HEK293T (cell line): Measurements from ENCODE around the gene FBXL19.

Experiments
- CTCF ChIA-PET: fragments of 350-600 bp; formaldehyde crosslinking; extraction: SDS; loops from one replicate; lab custom pipeline; 2021; ENCODE audit warnings: antibody characterized with exemption, inconsistent platforms; lab: Yijun Ruan, JAX
- POLR2A ChIA-PET: fragments of 350-600 bp; formaldehyde crosslinking; extraction: SDS; loops from one replicate; lab custom pipeline; 2020; ENCODE audit warnings: antibody characterized with exemption, inconsistent platforms; lab: Yijun Ruan, JAX
- DNase-seq: peaks from one replicate; pipeline ENCODE4 v3.0.0; 2012; ENCODE audit warnings: mixed read lengths; ENCODE audit errors: extremely low spot score
- ARNT ChIP-seq: fragments of 450-650 bp; IDR thresholded peaks from 2 replicates; pipeline ENCODE4 v1.6.1; 2017; ENCODE audit warnings: mild to moderate bottlenecking
- BHLHE40 ChIP-seq: fragments of 450-650 bp; IDR thresholded peaks from 2 replicates; pipeline ENCODE4 v1.6.1; 2016; ENCODE audit warnings: mild to moderate bottlenecking, moderate library complexity, borderline replicate concordance
- CTBP1 ChIP-seq: fragments of 450-650 bp; IDR thresholded peaks from 2 replicates; pipeline ENCODE4 v1.6.1; 2016; ENCODE audit warnings: borderline replicate concordance
- ELF4 ChIP-seq: fragments of 450-650 bp; IDR thresholded peaks from 2 replicates; pipeline ENCODE4 v1.6.1; 2017; ENCODE audit warnings: antibody characterized with exemption
- FOXA1 ChIP-seq: fragments of 450-650 bp; IDR thresholded peaks from 2 replicates; pipeline ENCODE4 v1.6.1; 2016; ENCODE audit warnings: mild to moderate bottlenecking
- FOXK2 ChIP-seq: fragments of 450-650 bp; IDR thresholded peaks from 2 replicates; pipeline ENCODE4 v1.6.1; 2016; ENCODE audit warnings: mild to moderate bottlenecking
- FOXM1 ChIP-seq: fragments of 450-650 bp; IDR thresholded peaks from 2 replicates; pipeline ENCODE4 v1.6.1; 2017; ENCODE audit warnings: mild to moderate bottlenecking, borderline replicate concordance
- HDGF ChIP-seq: fragments of 450-650 bp; IDR thresholded peaks from 2 replicates; pipeline ENCODE4 v1.6.1; 2017; ENCODE audit warnings: antibody characterized with exemption, borderline replicate concordance
- L3MBTL2 ChIP-seq: fragments of 450-650 bp; conservative IDR thresholded peaks from 2 replicates; pipeline ENCODE4 v1.6.1; 2016; ENCODE audit warnings: mild to moderate bottlenecking
- LEF1 ChIP-seq: fragments of 450-650 bp; IDR thresholded peaks from 2 replicates; pipeline ENCODE4 v1.6.1; 2017; ENCODE audit warnings: mild to moderate bottlenecking, borderline replicate concordance
- NFRKB ChIP-seq: fragments of 450-650 bp; IDR thresholded peaks from 2 replicates; pipeline ENCODE4 v1.6.1; 2016; ENCODE audit warnings: mild to moderate bottlenecking, moderate library complexity
- SP1 ChIP-seq: fragments of 450-650 bp; IDR thresholded peaks from 2 replicates; pipeline ENCODE4 v1.6.1; 2017
- SUZ12 ChIP-seq: fragments of 450-650 bp; IDR thresholded peaks from 2 replicates; pipeline ENCODE4 v1.6.1; 2016; ENCODE audit warnings: mild to moderate bottlenecking
- TARDBP ChIP-seq: fragments of 450-650 bp; IDR thresholded peaks from 2 replicates; pipeline ENCODE4 v1.6.1; 2016
- ZNF384 ChIP-seq: fragments of 450-650 bp; IDR thresholded peaks from 2 replicates; pipeline ENCODE4 v1.6.1; 2016
- TF ChIP-seq, protein P1 (sequence below): fragments of 450-650 bp; IDR thresholded peaks from 2 replicates; pipeline ENCODE4 v1.6.1; 2016

Gene FBXL19

DNA sequence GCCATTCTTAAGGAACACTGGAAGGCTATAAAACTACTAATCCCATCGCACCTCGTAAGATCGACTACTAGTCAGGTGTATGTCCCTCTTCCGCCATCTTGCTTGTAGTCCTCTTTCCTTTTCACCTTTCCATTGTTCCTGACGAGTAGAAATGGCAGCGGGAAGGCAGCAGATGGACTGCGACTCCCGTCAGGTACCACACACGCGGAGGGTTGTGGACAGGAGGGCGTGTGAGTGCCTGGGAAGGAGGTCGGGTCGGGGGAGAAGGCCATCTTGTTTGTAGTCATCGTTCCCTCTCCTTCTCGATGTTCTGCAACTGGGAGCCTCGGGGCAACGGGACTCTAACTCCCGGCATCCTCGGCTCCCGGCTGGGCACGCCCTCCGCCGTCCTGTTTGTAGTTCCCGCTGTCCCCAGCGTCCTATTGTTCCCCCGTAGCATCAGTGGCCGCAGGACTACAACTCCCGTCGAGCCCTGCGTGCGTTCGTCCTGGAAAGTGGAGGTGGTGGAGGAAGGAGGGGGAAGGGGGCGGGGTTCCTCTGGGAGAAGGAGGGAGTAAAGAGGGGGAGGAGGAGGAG, 324 bp upstream of the FBXL19 start:
- ChIA-PET CTCF (interaction anchor here (0.6 kb wide), 1 partner anchor 99 kb away, joined by 9 read pairs; no protein-coding TSS in a partner anchor), POLR2A (interaction anchor here (0.7 to 2.8 kb wide), 5 partner anchors 19 to 152 kb away, joined by 3 to 9 read pairs (median 3); partner anchors contain the start of gene CTF1)
- DNase-seq = peak; percentile 98
- TF ChIP-seq SUZ12 = peak; percentile 91
- peak; percentile 38 for TF ChIP-seq L3MBTL2
- TF ChIP-seq BHLHE40 = no peak
- peak; percentile 28; the same call in 1 of the 2 replicates for TF ChIP-seq HDGF
- no peak for TF ChIP-seq FOXA1

DNA sequence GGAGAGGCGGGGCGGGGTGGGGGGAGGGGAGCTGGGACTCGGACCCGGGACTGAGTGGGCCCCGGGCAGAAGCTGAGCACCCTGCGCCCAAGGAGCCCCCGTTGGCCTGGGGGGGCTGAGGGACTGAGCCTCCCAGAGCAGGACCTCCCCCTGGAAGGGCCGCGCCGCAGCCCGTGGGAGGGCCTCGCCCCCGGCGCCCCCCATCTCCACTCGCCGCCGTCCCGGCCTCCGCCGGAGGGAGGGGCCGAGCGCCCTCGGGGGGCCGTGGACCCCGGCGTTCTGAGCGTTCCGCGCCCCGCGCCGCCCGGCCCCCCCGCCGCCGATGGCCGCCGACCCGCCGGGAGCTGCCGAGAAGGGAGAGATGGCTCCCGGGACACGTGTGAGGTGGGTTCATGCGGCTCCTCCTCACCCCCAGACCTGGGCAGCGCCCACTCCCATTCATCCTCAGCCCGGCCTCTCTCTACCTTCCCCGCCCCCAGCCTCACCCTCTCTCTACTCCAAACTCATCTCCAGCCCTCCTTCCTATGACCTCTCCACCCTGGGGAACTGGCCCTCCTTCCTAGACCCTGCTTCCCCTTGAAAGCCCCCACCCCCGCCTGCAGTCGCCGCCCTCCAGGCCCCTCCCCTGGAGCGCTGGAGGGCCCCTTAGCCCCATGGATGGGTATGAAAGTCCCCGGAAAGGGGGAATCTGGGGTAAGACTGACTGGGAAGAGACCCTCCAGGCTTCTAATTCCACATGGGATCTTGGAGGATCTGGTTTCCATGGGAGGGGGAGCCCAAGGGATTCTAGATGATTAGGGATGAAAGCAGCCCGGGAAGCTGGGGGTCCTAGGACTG, 922 bp downstream of the FBXL19 start:
- POLR2A ChIA-PET = interaction anchor here (0.6 to 2.8 kb wide), 9 partner anchors 10 to 176 kb away, joined by 3 to 9 read pairs (median 4); partner anchors contain the start of genes CTF1 and PHKG2
- DNase-seq = no peak
- TF ChIP-seq FOXK2 (no peak), NFRKB (no peak), SP1 (no peak), TARDBP (no peak), L3MBTL2 (no peak), SUZ12 (no peak), FOXM1 (no peak; the same call in none of the 2 replicates), FOXA1 (no peak), ELF4 (no peak), HDGF (no peak), ARNT (no peak), CTBP1 (no peak), BHLHE40 (no peak), ZNF384 (no peak), LEF1 (no peak)
- TF ChIP-seq, protein P1, sequence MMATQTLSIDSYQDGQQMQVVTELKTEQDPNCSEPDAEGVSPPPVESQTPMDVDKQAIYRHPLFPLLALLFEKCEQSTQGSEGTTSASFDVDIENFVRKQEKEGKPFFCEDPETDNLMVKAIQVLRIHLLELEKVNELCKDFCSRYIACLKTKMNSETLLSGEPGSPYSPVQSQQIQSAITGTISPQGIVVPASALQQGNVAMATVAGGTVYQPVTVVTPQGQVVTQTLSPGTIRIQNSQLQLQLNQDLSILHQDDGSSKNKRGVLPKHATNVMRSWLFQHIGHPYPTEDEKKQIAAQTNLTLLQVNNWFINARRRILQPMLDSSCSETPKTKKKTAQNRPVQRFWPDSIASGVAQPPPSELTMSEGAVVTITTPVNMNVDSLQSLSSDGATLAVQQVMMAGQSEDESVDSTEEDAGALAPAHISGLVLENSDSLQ = no peak
- CTCF ChIA-PET = interaction anchor here (2.0 kb wide), 1 partner anchor 18 kb away, joined by 7 read pairs; no protein-coding TSS in a partner anchor

DNA sequence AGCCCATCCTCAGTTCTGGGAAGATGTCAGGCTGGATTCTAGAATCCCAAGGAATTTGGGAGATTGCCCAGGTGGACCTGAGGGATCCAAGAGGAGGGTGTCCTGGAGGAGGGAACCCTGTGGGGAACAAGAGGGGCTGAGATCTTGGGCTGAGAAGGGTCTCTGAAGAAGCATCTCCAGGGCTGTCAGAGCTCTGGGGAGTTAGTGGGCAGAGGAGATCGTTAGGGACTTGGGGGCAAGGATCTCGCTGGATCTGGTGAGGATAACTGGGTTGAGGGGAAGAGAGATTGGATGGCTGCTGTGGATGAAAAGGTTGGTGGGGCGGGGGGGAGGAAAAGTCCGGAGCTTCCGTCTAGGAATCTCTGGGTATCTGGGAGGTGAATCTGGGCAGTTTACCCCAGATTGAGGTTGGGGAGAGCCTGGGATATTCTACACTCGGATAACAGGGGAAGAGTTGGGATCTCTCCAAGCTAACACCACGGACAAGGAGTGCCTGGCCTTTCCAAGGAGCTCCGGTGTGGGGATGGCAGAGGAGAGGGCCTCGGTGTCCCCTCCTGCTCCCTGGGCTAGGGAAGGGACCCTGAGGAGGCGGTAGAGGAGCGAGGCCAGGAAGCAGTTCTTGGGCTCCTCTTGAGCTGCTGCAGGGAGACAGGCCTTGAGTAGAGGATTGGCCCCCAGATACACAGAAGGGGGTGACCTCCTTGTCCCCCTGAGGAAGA, 1.7 kb downstream of the FBXL19 start:
- DNase-seq = no peak
- ChIA-PET CTCF (interaction anchor here (1.1 to 2.0 kb wide), 2 partner anchors 10 to 17 kb away, joined by 4 to 7 read pairs; no protein-coding TSS in a partner anchor), POLR2A (interaction anchor here (0.6 to 2.8 kb wide), 7 partner anchors 9 to 177 kb away, joined by 3 to 9 read pairs (median 4); partner anchors contain the start of genes CTF1 and PHKG2)
- TF ChIP-seq SP1 (no peak), L3MBTL2 (no peak), ARNT (no peak), FOXA1 (no peak), NFRKB (no peak), ELF4 (no peak), TARDBP (no peak), SUZ12 (no peak), BHLHE40 (no peak), FOXM1 (no peak), LEF1 (no peak), HDGF (no peak), CTBP1 (no peak), FOXK2 (no peak), ZNF384 (no peak)
- TF ChIP-seq, protein P1 = no peak

DNA sequence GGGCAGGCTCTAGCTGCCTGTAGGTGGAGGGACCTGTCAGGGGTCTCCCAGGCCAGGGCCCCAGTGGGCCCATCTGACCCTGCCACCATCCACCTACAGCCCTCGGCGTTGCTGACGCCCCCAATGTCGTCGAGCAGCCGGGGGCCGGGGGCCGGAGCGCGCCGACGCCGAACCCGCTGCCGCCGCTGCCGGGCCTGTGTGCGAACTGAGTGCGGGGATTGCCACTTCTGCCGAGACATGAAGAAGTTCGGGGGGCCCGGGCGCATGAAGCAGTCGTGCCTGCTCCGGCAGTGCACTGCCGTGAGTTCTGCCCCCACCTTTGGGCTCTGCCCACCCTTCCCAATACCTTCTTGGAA, 2.2 kb downstream of the FBXL19 start:
- CTCF ChIA-PET = interaction anchor here (1.1 to 2.0 kb wide), 2 partner anchors 10 to 16 kb away, joined by 4 to 7 read pairs; no protein-coding TSS in a partner anchor
- TF ChIP-seq HDGF (no peak), BHLHE40 (no peak), TARDBP (no peak), FOXM1 (no peak), ARNT (no peak), LEF1 (no peak), NFRKB (no peak), ELF4 (no peak), SP1 (no peak), FOXK2 (no peak), ZNF384 (no peak)
- TF ChIP-seq, protein P1 = no peak
- POLR2A ChIA-PET = interaction anchor here (0.9 to 2.8 kb wide), 3 partner anchors 17 to 50 kb away, joined by 3 to 9 read pairs (median 7); no protein-coding TSS in a partner anchor
- no peak for DNase-seq
